Suprapubic skin (tissue), 4 donors: Measurements from ENCODE around the gene ST6GALNAC6.

ENCODE experiments used
- EP300 ChIP-seq: sonication (generic); formaldehyde crosslinking; IDR thresholded peaks from one replicate; pipeline ENCODE4 v1.6.1; 2017; ENCODE audit warnings: antibody characterized with exemption
- POLR2A ChIP-seq, 2 donors: fragments of 450-650 bp; IDR thresholded peaks; one replicate each; pipeline ENCODE4 v1.6.1; 2017; ENCODE audit warnings: antibody characterized with exemption in 2 of 2, mild to moderate bottlenecking in 2 of 2, moderate library complexity in 2 of 2
- POLR2AphosphoS5 ChIP-seq, 3 donors: sonication (generic); formaldehyde crosslinking; IDR thresholded peaks; one replicate each; pipeline ENCODE4 v1.6.1; 2017; ENCODE audit warnings: antibody characterized with exemption in 3 of 3
- TF ChIP-seq, protein P1 (sequence below), 2 donors: fragments of 200-600 bp in 1 of 2; fragments of 450-650 bp in 1 of 2; sonication (generic) in 1 of 2; IDR thresholded peaks; one replicate each; pipeline ENCODE4 v1.5.1; 2016 to 2019; ENCODE audit warnings: antibody characterized with exemption in 2 of 2, mild to moderate bottlenecking in 1 of 2, moderate library complexity in 1 of 2

DNA sequence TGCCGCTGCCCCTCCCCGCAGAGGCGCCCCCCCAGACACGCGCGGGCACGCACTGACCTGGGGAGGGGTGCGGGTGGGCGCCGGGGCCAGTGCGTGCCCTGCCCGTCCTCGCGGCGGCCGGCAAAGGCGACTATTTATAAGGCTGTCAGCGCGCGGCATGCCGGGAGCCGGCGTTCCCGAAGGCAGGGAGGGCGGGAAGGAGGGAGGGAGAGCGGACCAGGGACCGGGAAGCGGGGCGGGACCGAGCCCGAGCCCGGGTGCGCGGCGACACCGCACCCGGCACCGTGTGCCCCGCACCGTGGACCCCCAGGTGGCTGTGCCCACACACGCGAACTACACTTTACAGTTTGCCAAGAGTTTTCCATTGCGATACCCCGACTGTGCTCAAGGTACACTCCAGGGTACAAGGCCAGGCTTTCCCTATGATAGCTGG, 21.8 kb downstream of the ST6GALNAC6 start, which contains the start of gene AK1:
- TF ChIP-seq, protein P1, sequence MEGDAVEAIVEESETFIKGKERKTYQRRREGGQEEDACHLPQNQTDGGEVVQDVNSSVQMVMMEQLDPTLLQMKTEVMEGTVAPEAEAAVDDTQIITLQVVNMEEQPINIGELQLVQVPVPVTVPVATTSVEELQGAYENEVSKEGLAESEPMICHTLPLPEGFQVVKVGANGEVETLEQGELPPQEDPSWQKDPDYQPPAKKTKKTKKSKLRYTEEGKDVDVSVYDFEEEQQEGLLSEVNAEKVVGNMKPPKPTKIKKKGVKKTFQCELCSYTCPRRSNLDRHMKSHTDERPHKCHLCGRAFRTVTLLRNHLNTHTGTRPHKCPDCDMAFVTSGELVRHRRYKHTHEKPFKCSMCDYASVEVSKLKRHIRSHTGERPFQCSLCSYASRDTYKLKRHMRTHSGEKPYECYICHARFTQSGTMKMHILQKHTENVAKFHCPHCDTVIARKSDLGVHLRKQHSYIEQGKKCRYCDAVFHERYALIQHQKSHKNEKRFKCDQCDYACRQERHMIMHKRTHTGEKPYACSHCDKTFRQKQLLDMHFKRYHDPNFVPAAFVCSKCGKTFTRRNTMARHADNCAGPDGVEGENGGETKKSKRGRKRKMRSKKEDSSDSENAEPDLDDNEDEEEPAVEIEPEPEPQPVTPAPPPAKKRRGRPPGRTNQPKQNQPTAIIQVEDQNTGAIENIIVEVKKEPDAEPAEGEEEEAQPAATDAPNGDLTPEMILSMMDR (IDR thresholded peaks at IDR 0.05), result no peak
- TF ChIP-seq POLR2A (IDR thresholded peaks at IDR 0.05) (peak in 1 of 2 donors; percentile 30), EP300 (no peak), POLR2AphosphoS5 (IDR thresholded peaks at IDR 0.05) (no peak)
